HG03520 (cell line): ENCODE results near the gene OR11H6.
"Not testable (repeated sequence)": the region's sequence is repeated elsewhere in the genome, so short reads cannot be mapped to it uniquely, and the experiment has no call there.

ENCODE experiments used
- ATAC-seq: cut with Tn5 transposase; IDR thresholded peaks from one replicate; pipeline ENCODE4 v1.9.1; 2021; ENCODE audit warnings: mild to moderate bottlenecking, moderate library complexity; ENCODE audit not compliant: unreplicated experiment

OR11H6 gene

GRCh38 chr14:20223410-20223809 is at the start of gene OR11H6:
Gene OR11H6, plus strand, starts transcription at chr14:20223710. Its CDS starts 0 bp downstream, at chr14:20223710.
- no peak for ATAC-seq

- not testable (repeated sequence) for ATAC-seq
Measured at GRCh38 chr14:20174205-20174604, 49.3 kb upstream of the OR11H6 start.

GRCh38 chr14:20176330-20176729 is 47.2 kb upstream of the OR11H6 start:
- no peak for ATAC-seq

GRCh38 chr14:20177433-20177974 is 46.0 kb upstream of the OR11H6 start:
- no peak for ATAC-seq

GRCh38 chr14:20179218-20179617 is 44.3 kb upstream of the OR11H6 start:
- ATAC-seq = no peak

- ATAC-seq = no peak
Measured at GRCh38 chr14:20179880-20180279, 43.6 kb upstream of the OR11H6 start.

GRCh38 chr14:20180486-20180885 is 43.0 kb upstream of the OR11H6 start:
- no peak for ATAC-seq

- no peak for ATAC-seq
Measured at GRCh38 chr14:20184181-20184580, 39.3 kb upstream of the OR11H6 start.

- ATAC-seq = no peak
Measured at GRCh38 chr14:20190596-20190995, 32.9 kb upstream of the OR11H6 start, which contains the start of gene OR11G2. Gene OR11G2, plus strand, starts transcription at chr14:20190896. Its CDS starts 6,542 bp downstream, at chr14:20197438.

GRCh38 chr14:20191396-20191795 is 32.1 kb upstream of the OR11H6 start:
- no peak for ATAC-seq

- ATAC-seq = no peak
Measured at GRCh38 chr14:20194101-20194500, 29.4 kb upstream of the OR11H6 start.

- not testable (repeated sequence) for ATAC-seq
Measured at GRCh38 chr14:20195170-20195569, 28.3 kb upstream of the OR11H6 start.

GRCh38 chr14:20195911-20196310 is 27.6 kb upstream of the OR11H6 start:
- no peak for ATAC-seq

- no peak for ATAC-seq
Measured at GRCh38 chr14:20197459-20197858, 26.1 kb upstream of the OR11H6 start.

GRCh38 chr14:20198991-20199390 is 24.5 kb upstream of the OR11H6 start:
- ATAC-seq = no peak

- no peak for ATAC-seq
Measured at GRCh38 chr14:20204721-20205120, 18.8 kb upstream of the OR11H6 start.

GRCh38 chr14:20209595-20209994 is 13.9 kb upstream of the OR11H6 start:
- ATAC-seq = no peak

- not testable (repeated sequence) for ATAC-seq
Measured at GRCh38 chr14:20212406-20212805, 11.1 kb upstream of the OR11H6 start.

GRCh38 chr14:20215196-20215595 is 8.3 kb upstream of the OR11H6 start:
- ATAC-seq = no peak

- no peak for ATAC-seq
Measured at GRCh38 chr14:20219033-20219432, 4.5 kb upstream of the OR11H6 start.

GRCh38 chr14:20228681-20229080 is 5.2 kb downstream of the OR11H6 start, which contains the start of gene OR11H7:
Gene OR11H7, plus strand, starts transcription at chr14:20228981.
- no peak for ATAC-seq

GRCh38 chr14:20235415-20235814 is 11.9 kb downstream of the OR11H6 start:
- ATAC-seq = not testable (repeated sequence)

GRCh38 chr14:20247646-20248246 is 24.2 kb downstream of the OR11H6 start:
- no peak for ATAC-seq
